ENCODE results near the gene MARK2. TPM values are rescaled to one million over a fixed set of nuclear protein-coding genes. Genes with fewer than 3 reads are reported as not detected.
"Not testable (repeated sequence)": the region's sequence is repeated elsewhere in the genome, so short reads cannot be mapped to it uniquely, and the experiment has no call there.

MARK2 gene
- total and polyA plus RNA-seq, 10 of the 15 experiments (the other 5 are each of a cell fraction or from before 2014, with no cell fraction given) = 0.19 to 29.5 (median 13.2) TPM

DNA sequence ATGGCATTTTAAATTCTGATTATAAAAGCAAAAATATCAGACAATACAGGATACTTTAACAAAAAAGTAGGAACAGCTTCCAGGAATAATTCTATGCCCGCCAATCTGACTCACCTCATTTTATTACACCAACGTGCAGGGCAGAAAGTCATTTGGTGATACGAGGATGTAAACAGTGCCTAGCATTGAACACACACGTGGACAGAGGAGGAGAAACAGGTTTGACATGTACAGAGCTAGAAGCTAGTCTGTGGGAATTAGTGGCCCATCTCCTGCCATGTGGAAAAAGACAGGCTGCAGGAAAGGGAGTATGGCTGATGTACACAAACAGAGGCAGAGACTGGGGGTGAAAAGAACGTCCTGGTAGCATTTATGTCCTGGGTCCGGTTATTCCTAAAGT, 34.7 kb upstream of the MARK2 start:
- H3K9ac ChIP-seq (ENCODE audit: control insufficient read depth, insufficient read depth, low read length) = no peak overlapping the region
- RAD21 ChIA-PET (ENCODE audit: unreplicated experiment) = no interaction called here
- H4K20me1 ChIP-seq (ENCODE audit: control insufficient read depth, insufficient read depth) = no peaks in the 10 kb centered on the region
- H3K27me3 ChIP-seq (replicated peaks in 1 of 2; ENCODE audit: control insufficient read depth in 2 of 2, insufficient read depth in 2 of 2, low read length in 1 of 2) = no peaks in the 10 kb centered on the region
- no peaks in the 10 kb centered on the region for H3K36me3 ChIP-seq (ENCODE audit: control insufficient read depth in 2 of 2, insufficient read depth in 2 of 2, low read length in 1 of 2)
- no peaks in the 10 kb centered on the region for H3K9me3 ChIP-seq (replicated peaks; ENCODE audit: control insufficient read depth, insufficient read depth, low read length)
- no peak overlapping the region for H3K27ac ChIP-seq (ENCODE audit: control insufficient read depth, insufficient read depth)
- no TSS peak for BruUV-seq (replicated peaks)
- in situ Hi-C loops (cut with MboI) (no loop called here), intact Hi-C loops (cut with micrococcal nuclease; ENCODE audit: unreplicated experiment) (no loop called here)
- no peak overlapping the region for H3K4me3 ChIP-seq
- FAIRE-seq = no peak
- SMC1A ChIA-PET (ENCODE audit: uncharacterized antibody, unreplicated experiment) = no interaction called here
- POLR2A ChIA-PET = no interaction called here
- 43% methylated on average over 6 of the region's 6 CpGs for WGBS (ENCODE audit: insufficient coverage, insufficient replicate concordance, low lambda C conversion rate, missing lambda C conversion rate)
- no peaks in the 10 kb centered on the region for H3K4me1 ChIP-seq (ENCODE audit: control insufficient read depth, insufficient read depth, low read length)
- no peak for TF ChIP-seq TBL1XR1 (IDR thresholded peaks at IDR 0.05; ENCODE audit: low read depth, low read length)
- ATAC-seq = no peak
- H3K4me2 ChIP-seq (ENCODE audit: control insufficient read depth, insufficient read depth) = no peak overlapping the region
- DNase-seq (ENCODE audit: low read depth, low spot score) = no peak
- CTCF ChIA-PET = interaction anchor here (0.7 kb wide), 1 partner anchor 311 kb away, joined by 3 read pairs; no protein-coding TSS in a partner anchor
- H3K79me2 ChIP-seq (ENCODE audit: control insufficient read depth, insufficient read depth, low read length) = no peaks in the 10 kb centered on the region
- H2AFZ ChIP-seq (ENCODE audit: control insufficient read depth, low read depth, low read length) = no peak overlapping the region

DNA sequence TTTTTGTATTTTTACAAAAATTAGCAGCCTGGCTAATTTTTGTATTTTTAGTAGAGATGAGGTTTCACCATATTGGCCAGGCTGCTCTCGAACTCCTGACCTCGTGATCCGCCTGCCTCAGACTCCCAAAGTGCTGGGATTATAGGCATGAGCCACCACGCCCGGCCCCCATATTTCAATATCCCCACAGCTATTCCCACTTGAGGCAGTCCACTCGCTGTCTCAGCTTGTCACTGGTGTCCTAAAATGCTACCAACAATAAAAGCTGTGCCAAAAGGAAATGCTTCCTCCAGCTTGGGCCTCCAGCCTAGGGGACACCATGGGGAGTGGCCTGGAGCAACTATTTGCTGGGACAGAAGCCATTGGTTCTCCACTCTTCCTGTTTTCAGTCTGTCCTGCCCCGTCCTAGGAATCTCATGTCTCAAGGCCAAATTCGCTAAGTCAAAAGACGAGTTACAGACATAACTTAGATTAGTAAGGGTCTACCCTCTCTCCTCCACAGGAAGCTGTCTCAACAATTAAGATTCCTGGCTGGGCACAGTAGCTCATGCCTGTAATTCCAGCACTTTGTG, 33.0 kb upstream of the MARK2 start:
- no peaks in the 10 kb centered on the region for H3K79me2 ChIP-seq (ENCODE audit: control insufficient read depth, insufficient read depth, low read length)
- no peak for ATAC-seq
- in situ Hi-C loops (cut with MboI) (no loop called here), intact Hi-C loops (cut with micrococcal nuclease; ENCODE audit: unreplicated experiment) (no loop called here)
- H3K4me1 ChIP-seq (ENCODE audit: control insufficient read depth, insufficient read depth, low read length) = no peaks in the 10 kb centered on the region
- no peak overlapping the region for H3K9ac ChIP-seq (ENCODE audit: control insufficient read depth, insufficient read depth, low read length)
- ChIA-PET POLR2A (no interaction called here), CTCF (interaction anchor here (0.7 kb wide), 1 partner anchor 22 kb away, joined by 3 read pairs; no protein-coding TSS in a partner anchor), RAD21 (ENCODE audit: unreplicated experiment) (no interaction called here), SMC1A (ENCODE audit: uncharacterized antibody, unreplicated experiment) (no interaction called here)
- FAIRE-seq = no peak
- BruUV-seq (replicated peaks) = no TSS peak
- no peaks in the 10 kb centered on the region for H3K27me3 ChIP-seq (replicated peaks in 1 of 2; ENCODE audit: control insufficient read depth in 2 of 2, insufficient read depth in 2 of 2, low read length in 1 of 2)
- H3K4me2 ChIP-seq (ENCODE audit: control insufficient read depth, insufficient read depth) = no peak overlapping the region
- no peak overlapping the region for H3K4me3 ChIP-seq
- no peak overlapping the region for H3K27ac ChIP-seq (ENCODE audit: control insufficient read depth, insufficient read depth)
- H2AFZ ChIP-seq (ENCODE audit: control insufficient read depth, low read depth, low read length) = no peak overlapping the region
- H3K36me3 ChIP-seq (ENCODE audit: control insufficient read depth in 2 of 2, insufficient read depth in 2 of 2, low read length in 1 of 2) = no peaks in the 10 kb centered on the region
- no peak for TF ChIP-seq FOXM1 (IDR thresholded peaks at IDR 0.05; ENCODE audit: low read depth, low read length)
- TF ChIP-seq HDGF (IDR thresholded peaks at IDR 0.05) = no peak
- no peak for DNase-seq (ENCODE audit: low read depth, low spot score)
- no peaks in the 10 kb centered on the region for H4K20me1 ChIP-seq (ENCODE audit: control insufficient read depth, insufficient read depth)
- no peaks in the 10 kb centered on the region for H3K9me3 ChIP-seq (replicated peaks; ENCODE audit: control insufficient read depth, insufficient read depth, low read length)
- WGBS (ENCODE audit: insufficient coverage, insufficient replicate concordance, low lambda C conversion rate, missing lambda C conversion rate) = 46% methylated on average over 9 of the region's 9 CpGs

DNA sequence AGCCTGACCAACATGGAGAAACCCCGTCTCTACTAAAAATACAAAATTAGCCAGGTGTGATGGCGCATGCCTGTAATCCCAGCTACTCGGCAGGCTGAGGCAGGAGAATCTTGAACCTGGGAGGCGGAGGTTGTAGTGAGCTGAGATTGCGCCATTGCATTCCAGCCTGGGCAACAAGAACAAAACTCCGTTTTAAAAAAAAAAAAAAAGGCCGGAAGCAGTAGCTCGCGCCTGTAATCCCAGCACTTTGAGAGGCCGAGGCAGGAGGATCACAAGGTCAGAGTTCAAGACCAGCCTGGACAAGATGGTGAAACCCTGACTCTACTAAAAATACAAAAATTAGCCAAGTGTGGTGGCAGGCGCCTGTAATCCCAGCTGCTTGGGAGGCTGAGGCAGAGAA, 28.5 kb upstream of the MARK2 start:
- H3K27me3 ChIP-seq (replicated peaks in 1 of 2; ENCODE audit: control insufficient read depth in 2 of 2, insufficient read depth in 2 of 2, low read length in 1 of 2); H3K4me1 ChIP-seq (ENCODE audit: control insufficient read depth, insufficient read depth, low read length); FAIRE-seq; intact Hi-C loops (cut with micrococcal nuclease; ENCODE audit: unreplicated experiment); DNase-seq (ENCODE audit: low read depth, low spot score); H3K4me3 ChIP-seq; H2AFZ ChIP-seq (ENCODE audit: control insufficient read depth, low read depth, low read length); H3K4me2 ChIP-seq (ENCODE audit: control insufficient read depth, insufficient read depth); H4K20me1 ChIP-seq (ENCODE audit: control insufficient read depth, insufficient read depth); ATAC-seq; BruUV-seq (replicated peaks); in situ Hi-C loops (cut with MboI); H3K9ac ChIP-seq (ENCODE audit: control insufficient read depth, insufficient read depth, low read length); H3K27ac ChIP-seq (ENCODE audit: control insufficient read depth, insufficient read depth); H3K36me3 ChIP-seq (ENCODE audit: control insufficient read depth in 2 of 2, insufficient read depth in 2 of 2, low read length in 1 of 2); H3K9me3 ChIP-seq (replicated peaks; ENCODE audit: control insufficient read depth, insufficient read depth, low read length): not testable (repeated sequence)
- peaks cover 20% of the 10 kb centered on the region for H3K79me2 ChIP-seq (ENCODE audit: control insufficient read depth, insufficient read depth, low read length)
- ChIA-PET SMC1A (ENCODE audit: uncharacterized antibody, unreplicated experiment) (interaction anchor here (1.2 kb wide), 1 partner anchor 28 kb away, joined by 4 read pairs; the partner anchor contains the start of gene MARK2), RAD21 (ENCODE audit: unreplicated experiment) (interaction anchor here (0.7 to 1.5 kb wide), 2 partner anchors 28 to 41 kb away, joined by 3 read pairs; partner anchors contain the start of gene MARK2), CTCF (interaction anchor here (0.6 kb wide), 1 partner anchor 908 kb away, joined by 3 read pairs; no protein-coding TSS in a partner anchor), POLR2A (interaction anchor here (0.6 to 1.0 kb wide), 2 partner anchors 18 to 28 kb away, joined by 3 to 4 read pairs; no protein-coding TSS in a partner anchor)
- 79% methylated on average over 10 of the region's 11 CpGs for WGBS (ENCODE audit: insufficient coverage, insufficient replicate concordance, low lambda C conversion rate, missing lambda C conversion rate)

Measured in GM12878 (cell line).